B cell (primary cell): ENCODE results near the gene UGT1A6. TPM values are rescaled to one million over a fixed set of nuclear protein-coding genes. Genes with fewer than 3 reads are reported as not detected.

Experiments
- ATAC-seq: fragments of 200-7000 bp; cut with Tn5 transposase; one replicate; pipeline ENCODE4 v1.10.0; 2021; ENCODE audit warnings: low read depth, mild to moderate bottlenecking, moderate number of reproducible peaks, moderate library complexity
- CTCF ChIA-PET: fragments of 350-600 bp; sonication (Branson Sonifier 250); formaldehyde crosslinking; loops from one replicate; lab custom pipeline; 2021; ENCODE audit warnings: antibody characterized with exemption, inconsistent platforms; lab: Charles Lee
- POLR2A ChIA-PET: fragments of 350-600 bp; sonication (Branson Sonifier 250); formaldehyde crosslinking; loops from one replicate; lab custom pipeline; 2021; ENCODE audit warnings: antibody characterized with exemption; lab: Charles Lee
- DNase-seq: peaks from one replicate; pipeline ENCODE4 v3.0.0; 2013
- H2AFZ ChIP-seq: 2 replicates; pipeline ENCODE4 v1.6.1; 2012; ENCODE audit warnings: mild to moderate bottlenecking, low read depth, low read length; ENCODE audit not compliant: insufficient read depth, poor library complexity, severe bottlenecking
- H3K27ac ChIP-seq, 2 donors: 1 replicate in 1 of 2; 2 replicates in 1 of 2; pipeline ENCODE4 v1.5.1; 2012 to 2013; ENCODE audit warnings: low read length in 2 of 2, mild to moderate bottlenecking in 2 of 2, moderate library complexity in 1 of 2
- H3K27me3 ChIP-seq, 4 experiments: fragments of 200-600 bp in 1 of 4; sonication (generic) in 1 of 4; replicated peaks in 1 of 4; 1 replicate in 2 of 4; 2 replicates in 2 of 4; pipeline versions ENCODE4 v1.6.1 to v1.7.0; 2013 to 2016; ENCODE audit warnings: low read length in 3 of 4, mild to moderate bottlenecking in 2 of 4, mixed read lengths in 1 of 4, moderate library complexity in 1 of 4; ENCODE audit not compliant: insufficient read depth in 4 of 4, control insufficient read depth in 3 of 4; ENCODE audit errors: control extremely low read depth in 1 of 4
- H3K36me3 ChIP-seq, 2 experiments: replicated peaks in 1 of 2; 1 replicate in 1 of 2; 2 replicates in 1 of 2; pipeline versions ENCODE4 v1.6.1 to v1.7.1; 2013; ENCODE audit warnings: low read length in 1 of 2; ENCODE audit not compliant: insufficient read depth in 2 of 2, control insufficient read depth in 1 of 2; ENCODE audit errors: control extremely low read depth in 1 of 2, extremely low read depth in 1 of 2
- H3K4me1 ChIP-seq, 2 donors: fragments of 200-600 bp in 1 of 2; sonication (generic) in 1 of 2; 1 replicate in 1 of 2; 2 replicates in 1 of 2; pipeline versions ENCODE4 v1.5.1 to v1.6.1; 2013 to 2017; ENCODE audit warnings: low read length in 2 of 2; ENCODE audit not compliant: control insufficient read depth in 2 of 2, insufficient read depth in 2 of 2
- H3K4me2 ChIP-seq: replicated peaks from 2 replicates; pipeline ENCODE3; 2012; ENCODE audit warnings: mild to moderate bottlenecking, low read depth, low read length; ENCODE audit not compliant: poor library complexity, severe bottlenecking
- H3K4me3 ChIP-seq, 5 experiments: fragments of 200-600 bp in 1 of 5; sonication (generic) in 1 of 5; 1 replicate in 3 of 5; 2 replicates in 2 of 5; pipeline versions ENCODE4 v1.5.1 to v1.7.0; 2011 to 2016; ENCODE audit warnings: low read length in 4 of 5, mild to moderate bottlenecking in 4 of 5, low read depth in 2 of 5, control low read depth in 1 of 5, moderate library complexity in 1 of 5; ENCODE audit not compliant: insufficient read depth in 1 of 5; ENCODE audit errors: control extremely low read depth in 1 of 5, extremely low read depth in 1 of 5
- H3K79me2 ChIP-seq: fragments of 200-600 bp; sonication (generic); one replicate; pipeline ENCODE4 v1.6.0; 2016; ENCODE audit warnings: low read length; ENCODE audit not compliant: control insufficient read depth, insufficient read depth
- H3K9ac ChIP-seq: fragments of 200-600 bp; sonication (generic); 2 replicates; pipeline ENCODE4 v1.6.1; 2017; ENCODE audit warnings: mild to moderate bottlenecking, low read length, moderate library complexity
- H3K9me3 ChIP-seq, 3 donors: one replicate each; pipeline versions ENCODE4 v1.6.1 to v1.7.1; 2013; ENCODE audit warnings: low read length in 2 of 3; ENCODE audit not compliant: control insufficient read depth in 2 of 3, insufficient read depth in 1 of 3; ENCODE audit errors: control extremely low read depth in 1 of 3
- H4K20me1 ChIP-seq: 2 replicates; pipeline ENCODE4 v1.6.0; 2012; ENCODE audit warnings: mild to moderate bottlenecking, low read length; ENCODE audit not compliant: insufficient read depth, control insufficient read depth, poor library complexity, severe bottlenecking
- H3K27ac Mint-ChIP-seq: one replicate; pipeline ENCODE4 v1.8.0; 2021; ENCODE audit warnings: mixed read lengths
- H3K27me3 Mint-ChIP-seq: one replicate; pipeline ENCODE4 v1.8.0; 2021; ENCODE audit warnings: mixed read lengths
- H3K4me1 Mint-ChIP-seq: one replicate; pipeline ENCODE4 v1.8.0; 2021; ENCODE audit warnings: mixed read lengths
- H3K4me3 Mint-ChIP-seq: one replicate; pipeline ENCODE4 v1.8.0; 2021; ENCODE audit warnings: mixed read lengths
- H3K9me3 Mint-ChIP-seq: one replicate; pipeline ENCODE4 v1.8.0; 2022; ENCODE audit warnings: mixed read lengths; ENCODE audit not compliant: insufficient read depth
- CTCF ChIP-seq: fragments of 200-600 bp; IDR thresholded peaks from one replicate; pipeline ENCODE4 v1.8.0; 2022; ENCODE audit warnings: antibody characterized with exemption, mild to moderate bottlenecking
- EZH2 ChIP-seq: IDR thresholded peaks from 2 replicates; pipeline ENCODE4 v1.6.1; 2012; ENCODE audit warnings: borderline replicate concordance, low read depth, mild to moderate bottlenecking, moderate library complexity, low read length; ENCODE audit not compliant: insufficient read depth, poor library complexity, severe bottlenecking
- WGBS: methylation state at CpG from one replicate; pipeline ENCODE4 v1.1.5; 2013; ENCODE audit warnings: missing lambda C conversion rate; ENCODE audit not compliant: insufficient coverage; 5-methylcytosine and 5-hydroxymethylcytosine counted together
- intact Hi-C: fragments of 100-400 bp; cut with micrococcal nuclease; formaldehyde crosslinking; loops from one replicate; pipeline ENCODE4 v1.10.0; 2022
- polyA plus RNA-seq: library from polyadenylated mRNA; depleted of rRNA; stranded (reverse); fragments of >200 nt; gene quantifications from 2 replicates; pipeline ENCODE4 v1.2.3, GENCODE V29; 2012
- total RNA-seq, 2 donors: library from RNA; stranded (reverse); fragments of 120-200 nt in 1 of 2; gene quantifications; 1 replicate in 1 of 2; 2 replicates in 1 of 2; pipeline versions ENCODE4 v1.2.3 to v1.2.4, GENCODE V29; 2013 to 2022

Gene UGT1A6
- total and polyA plus RNA-seq, 2 donors (not counting 1 experiment from before 2014, with no cell fraction given): not detected

GRCh38 chr2:233756429-233757081 is 63.9 kb downstream of the UGT1A6 start:
- no peak overlapping the region for H3K27ac Mint-ChIP-seq
- Histone ChIP-seq H3K36me3 (no peaks in the 10 kb centered on the region), H2AFZ (no peak overlapping the region), H3K4me1 (no peaks in the 10 kb centered on the region), H3K27ac (no peak overlapping the region), H3K9ac (no peak overlapping the region), H3K4me2 (no peak overlapping the region), H3K79me2 (no peaks in the 10 kb centered on the region), H3K9me3 (peaks cover 0 to 7% (median 0%) of the 10 kb centered on the region in 3 donors), H3K27me3 (no peaks in the 10 kb centered on the region), H4K20me1 (no peaks in the 10 kb centered on the region), H3K4me3 (no peak overlapping the region)
- no peaks in the 10 kb centered on the region for H3K9me3 Mint-ChIP-seq
- DNase-seq (no peak), ATAC-seq (no peak)
- TF ChIP-seq CTCF: no peak
- TF ChIP-seq EZH2: no peak
- POLR2A ChIA-PET: no interaction called here
- 100% methylated on average over 1 of the region's 7 CpGs for WGBS
- CTCF ChIA-PET: no interaction called here
- H3K27me3 Mint-ChIP-seq: peaks cover 16% of the 10 kb centered on the region
- intact Hi-C loops: no loop called here
- no peaks in the 10 kb centered on the region for H3K4me1 Mint-ChIP-seq
- no peak overlapping the region for H3K4me3 Mint-ChIP-seq

GRCh38 chr2:233758141-233758540 is 65.5 kb downstream of the UGT1A6 start:
- intact Hi-C loops: no loop called here
- DNase-seq (no peak), ATAC-seq (no peak)
- no peaks in the 10 kb centered on the region for H3K4me1 Mint-ChIP-seq
- Histone ChIP-seq H3K9me3 (peaks cover 0 to 7% (median 0%) of the 10 kb centered on the region in 3 donors), H3K9ac (no peak overlapping the region), H3K27ac (no peak overlapping the region), H2AFZ (no peak overlapping the region), H3K27me3 (no peaks in the 10 kb centered on the region), H3K4me1 (no peaks in the 10 kb centered on the region), H3K36me3 (no peaks in the 10 kb centered on the region), H4K20me1 (no peaks in the 10 kb centered on the region), H3K4me3 (no peak overlapping the region), H3K4me2 (no peak overlapping the region), H3K79me2 (no peaks in the 10 kb centered on the region)
- H3K27me3 Mint-ChIP-seq: peaks cover 20% of the 10 kb centered on the region
- no peak overlapping the region for H3K27ac Mint-ChIP-seq
- POLR2A ChIA-PET: no interaction called here
- H3K4me3 Mint-ChIP-seq: no peak overlapping the region
- TF ChIP-seq CTCF (no peak), EZH2 (no peak)
- H3K9me3 Mint-ChIP-seq: no peaks in the 10 kb centered on the region
- CTCF ChIA-PET: no interaction called here
